Superior temporal gyrus (tissue), 1 donor: ENCODE data around the gene HNRNPH1.
"Not testable (repeated sequence)": the region's sequence is repeated elsewhere in the genome, so short reads cannot be mapped to it uniquely, and the experiment has no call there.

Experiments used
- DNase-seq: peaks from one replicate; pipeline ENCODE4 v3.0.0-alpha.2; 2016; ENCODE audit errors: extremely low spot score

The HNRNPH1 gene, protein sequence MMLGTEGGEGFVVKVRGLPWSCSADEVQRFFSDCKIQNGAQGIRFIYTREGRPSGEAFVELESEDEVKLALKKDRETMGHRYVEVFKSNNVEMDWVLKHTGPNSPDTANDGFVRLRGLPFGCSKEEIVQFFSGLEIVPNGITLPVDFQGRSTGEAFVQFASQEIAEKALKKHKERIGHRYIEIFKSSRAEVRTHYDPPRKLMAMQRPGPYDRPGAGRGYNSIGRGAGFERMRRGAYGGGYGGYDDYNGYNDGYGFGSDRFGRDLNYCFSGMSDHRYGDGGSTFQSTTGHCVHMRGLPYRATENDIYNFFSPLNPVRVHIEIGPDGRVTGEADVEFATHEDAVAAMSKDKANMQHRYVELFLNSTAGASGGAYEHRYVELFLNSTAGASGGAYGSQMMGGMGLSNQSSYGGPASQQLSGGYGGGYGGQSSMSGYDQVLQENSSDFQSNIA

GRCh38 chr5:179623003-179623905 is at the start of gene HNRNPH1:
TSS of gene HNRNPH1 (minus strand) at chr5:179623671. CDS start at chr5:179623133, 538 bp downstream.
- DNase-seq = peak; percentile 99

DNA sequence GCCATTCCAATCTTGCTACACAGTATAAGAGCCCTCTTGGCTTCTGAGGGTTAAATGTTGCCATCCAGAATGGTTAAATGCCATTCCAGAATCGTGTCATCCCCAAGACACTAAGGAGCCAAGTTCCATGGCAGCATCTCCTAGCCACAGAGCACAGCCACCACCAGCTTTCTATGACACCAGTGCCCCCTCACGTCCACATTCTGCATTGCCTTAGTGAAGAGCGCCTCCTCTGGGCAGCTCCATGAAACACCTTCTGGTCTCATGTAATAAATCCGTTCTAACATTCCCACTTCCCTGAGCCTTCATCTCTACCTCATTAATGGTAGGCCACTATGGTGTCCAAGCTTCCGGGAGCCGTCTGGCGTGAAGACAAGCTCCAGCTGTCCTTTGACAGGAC is 44.9 kb upstream of the HNRNPH1 start:
- DNase-seq = peak; percentile 52

DNA sequence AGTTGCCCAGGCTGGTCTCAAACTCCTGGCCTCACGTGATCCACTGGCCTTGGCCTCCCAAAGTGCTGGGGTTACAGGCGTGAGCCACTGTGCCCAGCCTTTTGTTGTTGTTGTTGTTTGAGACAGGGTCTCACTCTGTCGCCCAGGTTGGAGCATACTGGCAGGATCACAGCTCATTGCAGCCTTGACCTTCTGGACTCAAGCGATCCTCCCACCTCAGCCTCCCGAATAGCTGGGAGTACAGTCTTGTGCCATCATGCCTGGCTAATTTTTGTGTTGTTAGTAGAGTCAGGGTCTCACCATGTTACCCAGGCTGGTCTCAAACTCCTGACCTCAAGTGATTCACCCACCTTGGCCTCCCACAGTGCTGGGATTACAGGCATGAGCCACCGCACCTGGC is 38.2 kb upstream of the HNRNPH1 start:
- DNase-seq = not testable (repeated sequence)

GRCh38 chr5:179658179-179658856 is 34.8 kb upstream of the HNRNPH1 start:
- peak; percentile 36 for DNase-seq

DNA sequence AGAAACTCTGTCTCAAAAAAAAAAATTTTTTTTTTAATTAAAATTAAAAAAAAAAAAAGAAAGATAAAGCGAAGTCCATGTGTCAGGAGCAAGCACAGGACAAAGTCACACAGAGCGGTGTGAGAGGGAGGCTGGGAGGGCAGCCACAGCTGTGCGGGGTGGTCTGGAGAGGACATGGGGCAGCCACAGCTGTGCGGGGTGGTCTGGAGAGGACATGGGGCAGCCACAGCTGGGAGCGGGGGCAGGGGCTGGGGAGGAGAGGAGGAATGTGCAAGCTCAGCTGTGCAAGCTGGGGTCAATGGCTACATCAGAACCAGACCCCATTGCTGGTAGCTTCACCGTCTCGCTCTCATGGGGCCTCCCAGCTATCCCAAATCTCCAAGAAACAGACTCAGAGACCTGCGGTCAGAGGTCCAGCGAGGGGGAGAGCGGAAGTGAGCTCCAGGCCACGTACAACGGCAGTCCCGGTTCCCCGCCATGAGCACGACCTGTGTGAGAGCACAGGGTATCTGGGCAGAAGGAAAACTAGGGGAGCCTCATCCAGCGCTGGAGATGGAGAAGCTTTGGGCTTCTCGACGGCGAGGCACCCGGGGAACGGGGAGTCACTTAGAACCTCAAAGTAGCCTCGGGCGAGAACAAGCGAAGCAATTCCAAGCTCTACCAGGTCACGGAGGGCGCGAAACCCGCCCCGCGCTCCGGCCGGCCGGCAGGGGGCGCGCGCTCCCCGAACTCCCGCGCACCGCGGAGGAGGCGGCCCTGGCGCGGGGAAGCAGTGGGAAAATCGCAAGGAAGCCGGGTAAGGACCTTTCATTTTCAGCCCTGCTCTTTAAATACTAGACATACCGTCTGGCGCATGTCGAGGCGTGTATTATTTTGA is 34.1 kb upstream of the HNRNPH1 start:
- not testable (repeated sequence) for DNase-seq

GRCh38 chr5:179653135-179653534 is 29.7 kb upstream of the HNRNPH1 start:
- DNase-seq = not testable (repeated sequence)

- not testable (repeated sequence) for DNase-seq
Observed at GRCh38 chr5:179650245-179650644, 26.8 kb upstream of the HNRNPH1 start.

DNA sequence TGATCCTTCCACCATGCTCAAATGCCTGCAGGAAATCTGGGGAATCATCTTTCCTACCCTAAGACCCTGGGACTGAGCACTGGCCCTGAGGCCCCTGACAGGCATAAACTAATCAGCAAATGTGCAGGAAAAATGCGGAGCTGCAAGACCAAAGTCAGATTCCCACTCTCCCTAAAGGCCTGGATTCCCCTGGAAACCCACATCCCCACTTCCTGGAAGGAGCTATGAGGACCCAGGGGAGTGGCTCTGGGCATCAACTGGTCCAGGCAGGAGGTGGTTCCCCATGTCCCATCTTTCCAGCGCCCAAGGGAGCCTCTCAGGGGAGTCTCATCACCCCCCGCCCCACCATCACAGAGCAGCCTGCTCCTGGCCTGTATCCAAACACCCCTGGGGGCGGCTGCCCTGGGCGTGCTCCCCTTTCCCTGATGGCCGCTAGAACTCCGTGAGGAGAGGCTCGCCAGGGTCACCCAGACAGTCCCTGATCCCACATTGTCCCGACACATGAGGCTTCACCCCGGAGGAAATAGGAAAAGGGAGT is 25.8 kb upstream of the HNRNPH1 start:
- not testable (repeated sequence) for DNase-seq

- DNase-seq = no peak
Observed at GRCh38 chr5:179648410-179648809, 24.9 kb upstream of the HNRNPH1 start.

GRCh38 chr5:179644766-179645165 is 21.3 kb upstream of the HNRNPH1 start:
- DNase-seq = not testable (repeated sequence)

DNA sequence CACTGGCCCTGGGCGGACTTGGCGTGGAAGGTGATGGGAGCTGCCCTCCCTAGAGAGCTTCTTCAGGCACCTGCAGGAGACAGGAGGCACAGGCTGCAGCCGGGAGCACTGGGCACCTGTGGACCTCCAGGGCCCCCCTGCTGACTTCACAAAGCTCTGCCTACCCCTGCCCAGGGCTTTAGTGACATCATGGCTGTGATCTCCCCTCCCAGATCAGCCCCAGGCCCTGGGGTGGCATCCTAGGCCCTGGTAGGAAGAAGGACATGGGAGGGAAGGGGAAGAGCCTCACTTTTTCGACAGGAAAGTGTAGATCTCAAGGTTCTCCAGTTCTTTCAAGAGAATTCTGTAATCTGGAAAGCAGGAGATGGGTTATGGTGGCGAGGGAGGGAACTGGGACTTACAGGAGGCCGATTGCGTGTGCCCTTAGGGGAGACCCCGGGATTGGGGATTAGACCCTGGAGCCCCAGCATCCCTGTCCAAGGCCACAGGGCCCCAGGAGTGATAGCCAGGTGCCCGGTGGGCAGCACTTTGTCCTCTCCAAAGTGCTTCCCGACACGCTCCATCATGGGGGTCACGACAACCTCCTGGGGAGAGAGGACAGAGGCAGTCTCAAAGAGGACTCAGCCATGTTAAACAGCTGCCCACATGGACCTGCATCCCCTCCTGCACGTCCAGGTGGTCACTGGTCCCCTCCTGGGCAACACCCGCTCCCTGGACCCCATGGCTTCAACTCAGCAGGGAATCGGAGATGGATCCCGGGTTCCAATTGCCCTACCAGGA is 19.9 kb upstream of the HNRNPH1 start:
- DNase-seq = not testable (repeated sequence)

DNA sequence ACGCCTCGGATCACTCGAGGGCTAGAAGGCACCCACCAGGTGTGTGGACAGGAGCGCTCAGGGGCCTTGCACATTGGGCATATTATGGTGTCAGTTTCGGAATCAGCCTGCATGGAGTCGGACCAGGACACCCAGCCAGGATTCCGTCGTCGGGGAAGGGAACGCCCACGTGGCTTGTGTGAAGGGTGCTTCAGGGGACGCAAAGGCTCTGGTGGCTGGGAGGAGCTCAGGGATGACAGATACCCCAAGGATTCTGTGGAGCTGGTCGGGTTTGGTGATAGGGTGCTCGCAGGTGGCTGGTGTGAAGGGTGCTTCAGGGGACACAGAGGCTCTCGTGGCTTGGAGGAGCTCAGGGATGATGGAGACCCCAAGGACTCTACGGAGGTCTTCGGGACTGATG is 19.2 kb upstream of the HNRNPH1 start:
- DNase-seq = not testable (repeated sequence)

GRCh38 chr5:179641745-179642144 is 18.3 kb upstream of the HNRNPH1 start:
- not testable (repeated sequence) for DNase-seq

DNA sequence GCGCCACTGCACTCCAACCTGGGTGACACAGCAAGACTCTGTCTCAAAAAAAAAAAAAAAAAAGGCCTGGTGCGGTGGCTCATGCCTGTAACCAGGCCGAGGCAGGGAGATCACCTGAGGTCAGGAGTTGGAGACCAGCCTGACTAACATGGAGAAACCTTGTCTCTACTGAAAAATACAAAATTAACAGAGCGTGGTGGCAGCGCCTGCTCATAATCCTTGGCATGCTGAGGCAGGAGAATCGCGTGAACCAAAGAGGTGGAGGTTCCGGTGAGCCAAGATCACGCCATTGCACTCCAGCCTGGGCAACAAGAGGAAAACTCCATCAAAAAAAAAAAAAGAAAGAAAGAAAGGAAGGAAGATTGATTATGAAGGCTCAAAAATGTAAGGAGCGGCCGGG is 15.8 kb upstream of the HNRNPH1 start:
- not testable (repeated sequence) for DNase-seq

DNA sequence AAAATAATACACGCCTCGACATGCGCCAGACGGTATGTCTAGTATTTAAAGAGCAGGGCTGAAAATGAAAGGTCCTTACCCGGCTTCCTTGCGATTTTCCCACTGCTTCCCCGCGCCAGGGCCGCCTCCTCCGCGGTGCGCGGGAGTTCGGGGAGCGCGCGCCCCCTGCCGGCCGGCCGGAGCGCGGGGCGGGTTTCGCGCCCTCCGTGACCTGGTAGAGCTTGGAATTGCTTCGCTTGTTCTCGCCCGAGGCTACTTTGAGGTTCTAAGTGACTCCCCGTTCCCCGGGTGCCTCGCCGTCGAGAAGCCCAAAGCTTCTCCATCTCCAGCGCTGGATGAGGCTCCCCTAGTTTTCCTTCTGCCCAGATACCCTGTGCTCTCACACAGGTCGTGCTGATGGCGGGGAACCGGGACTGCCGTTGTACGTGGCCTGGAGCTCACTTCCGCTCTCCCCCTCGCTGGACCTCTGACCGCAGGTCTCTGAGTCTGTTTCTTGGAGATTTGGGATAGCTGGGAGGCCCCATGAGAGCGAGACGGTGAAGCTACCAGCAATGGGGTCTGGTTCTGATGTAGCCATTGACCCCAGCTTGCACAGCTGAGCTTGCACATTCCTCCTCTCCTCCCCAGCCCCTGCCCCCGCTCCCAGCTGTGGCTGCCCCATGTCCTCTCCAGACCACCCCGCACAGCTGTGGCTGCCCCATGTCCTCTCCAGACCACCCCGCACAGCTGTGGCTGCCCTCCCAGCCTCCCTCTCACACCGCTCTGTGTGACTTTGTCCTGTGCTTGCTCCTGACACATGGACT is 11.1 kb upstream of the HNRNPH1 start:
- not testable (repeated sequence) for DNase-seq

DNA sequence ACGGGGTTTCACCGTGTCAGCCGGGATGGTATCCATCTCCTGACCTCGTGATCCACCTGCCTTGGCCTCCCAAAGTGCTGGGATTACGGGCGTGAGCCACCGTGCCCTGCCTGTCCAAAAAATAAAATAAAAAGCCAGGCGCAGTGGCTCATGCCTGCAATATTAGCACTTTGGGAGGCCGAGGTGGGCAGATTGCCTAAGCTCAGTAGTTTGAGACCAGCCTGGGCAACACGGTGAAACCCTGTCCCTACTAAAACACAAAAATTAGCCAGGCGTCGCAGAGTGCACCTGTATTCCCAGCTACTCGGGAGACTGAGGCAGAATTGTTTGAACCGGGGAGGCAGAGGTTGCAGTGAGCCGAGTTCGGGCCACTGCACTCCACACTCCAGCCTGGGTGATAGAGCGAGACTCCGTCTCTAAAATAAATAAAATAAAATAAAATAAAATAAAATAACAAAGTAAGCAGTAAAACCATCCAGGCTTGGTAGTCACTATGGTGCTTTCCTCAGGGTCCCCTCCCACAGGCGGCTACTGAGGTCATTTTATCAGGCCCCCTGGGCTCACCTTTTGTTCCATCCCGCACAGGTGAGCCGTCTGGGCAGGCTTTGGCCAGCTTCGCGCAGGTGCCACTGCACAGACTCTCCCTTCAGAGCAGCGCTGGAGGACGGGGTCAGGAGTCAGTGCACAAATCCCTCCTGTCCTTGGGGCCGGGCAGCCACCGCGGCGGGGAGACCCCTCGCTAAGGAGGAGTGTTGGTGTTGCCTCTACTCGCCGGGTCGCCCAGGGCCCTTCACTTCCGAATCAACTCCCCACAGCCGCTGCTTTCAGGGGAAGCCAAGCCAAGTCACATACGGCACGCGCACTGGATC is 10.3 kb upstream of the HNRNPH1 start:
- DNase-seq = not testable (repeated sequence)

- no peak for DNase-seq
Observed at GRCh38 chr5:179624841-179625271, 1.4 kb upstream of the HNRNPH1 start.
